A549 (cell line): Measurements from ENCODE around the gene MRPS18B. TPM values are rescaled to one million over a fixed set of nuclear protein-coding genes. Genes with fewer than 3 reads are reported as not detected.

ENCODE experiments used
- ATAC-seq, 2 experiments: fragments of 200-7000 bp in 1 of 2; fragments of >200 bp in 1 of 2; cut with Nextera tagmentation in 1 of 2; cut with Tn5 transposase in 1 of 2; 3 replicates each; pipeline versions ENCODE4 v1.8.0 to v1.9.1; 2018 to 2020; ENCODE audit warnings: mild to moderate bottlenecking in 1 of 2, moderate library complexity in 1 of 2
- CTCF ChIA-PET: fragments of 300-600 bp; sonication (Branson Sonifier 250); formaldehyde crosslinking; extraction: SDS; loops from one replicate; lab custom pipeline; 2021; ENCODE audit warnings: antibody characterized with exemption, inconsistent platforms; lab: Yijun Ruan, JAX
- POLR2A ChIA-PET: fragments of 350-600 bp; formaldehyde crosslinking; extraction: SDS; loops from one replicate; lab custom pipeline; 2021; ENCODE audit warnings: antibody characterized with exemption, inconsistent platforms; lab: Yijun Ruan, JAX
- DNase-seq, 2 experiments: peaks; one replicate each; pipeline versions ENCODE4 v3.0.0 to v3.0.0-alpha.2; 2011 to 2016; ENCODE audit warnings: low read depth in 1 of 2, low spot score in 1 of 2
- FAIRE-seq: peaks from 2 replicates; lab custom pipeline; 2011; peaks lifted over from hg19 to GRCh38; lab: Jason Lieb, UNC
- H3K27ac ChIP-seq, 2 experiments: fragments of >200 bp; sonication (Bioruptor Twin); formaldehyde crosslinking; 3 replicates each; pipeline ENCODE4 v1.5.1; 2016 to 2017
- H3K4me1 ChIP-seq: fragments of >200 bp; sonication (Bioruptor Twin); formaldehyde crosslinking; 3 replicates; pipeline ENCODE4 v1.6.1; 2016
- H3K4me2 ChIP-seq: fragments of >200 bp; sonication (Bioruptor Twin); formaldehyde crosslinking; 3 replicates; pipeline ENCODE4 v1.6.1; 2016
- H3K4me3 ChIP-seq: fragments of >200 bp; sonication (Bioruptor Twin); formaldehyde crosslinking; 3 replicates; pipeline ENCODE4 v1.5.1; 2016
- H3K9me3 ChIP-seq: fragments of >200 bp; sonication (Bioruptor Twin); formaldehyde crosslinking; 3 replicates; pipeline ENCODE4 v1.6.1; 2016
- ATOH8 ChIP-seq: fragments of 250-450 bp; sonication (Bioruptor Pico); IDR thresholded peaks from 2 replicates; pipeline ENCODE4 v1.5.0; 2020; ENCODE audit warnings: low read depth, mild to moderate bottlenecking, moderate library complexity
- BCL3 ChIP-seq: fragments of >200 bp; sonication (Bioruptor Twin); formaldehyde crosslinking; IDR thresholded peaks from 3 replicates; pipeline ENCODE4 v1.6.1; 2016
- CBX2 ChIP-seq: fragments of 200-600 bp; sonication (generic); IDR thresholded peaks from 2 replicates; pipeline ENCODE4 v1.6.1; 2016; ENCODE audit warnings: low read depth, mild to moderate bottlenecking, borderline replicate concordance
- EHMT2 ChIP-seq: fragments of 200-600 bp; sonication (generic); IDR thresholded peaks from 2 replicates; pipeline ENCODE4 v1.6.1; 2016; ENCODE audit warnings: antibody characterized with exemption, low read depth, mild to moderate bottlenecking, moderate library complexity
- FOSB ChIP-seq: fragments of 250-450 bp; sonication (Bioruptor Pico); IDR thresholded peaks from 2 replicates; pipeline ENCODE4 v1.5.0; 2020; ENCODE audit warnings: mild to moderate bottlenecking, moderate library complexity
- GATA3 ChIP-seq: IDR thresholded peaks from 2 replicates; pipeline ENCODE4 v1.6.1; 2012; ENCODE audit warnings: borderline replicate concordance
- HDAC2 ChIP-seq: fragments of 200-600 bp; sonication (generic); IDR thresholded peaks from 2 replicates; pipeline ENCODE4 v1.6.1; 2016
- HMGXB4 ChIP-seq: fragments of 250-450 bp; sonication (Bioruptor Pico); IDR thresholded peaks from 2 replicates; pipeline ENCODE4 v1.5.0; 2021; ENCODE audit warnings: mild to moderate bottlenecking, moderate library complexity, borderline replicate concordance
- JUNB ChIP-seq: fragments of >200 bp; sonication (Bioruptor Twin); formaldehyde crosslinking; IDR thresholded peaks from 2 replicates; pipeline ENCODE4 v1.6.1; 2016
- KDM5A ChIP-seq: fragments of 200-600 bp; sonication (generic); IDR thresholded peaks from 2 replicates; pipeline ENCODE4 v1.6.1; 2016; ENCODE audit warnings: antibody characterized with exemption, mild to moderate bottlenecking
- MAFK ChIP-seq: fragments of 450-650 bp; IDR thresholded peaks from 2 replicates; pipeline ENCODE4 v1.6.1; 2014; ENCODE audit not compliant: partially characterized antibody
- MAX ChIP-seq: IDR thresholded peaks from 2 replicates; pipeline ENCODE4 v1.6.1; 2012
- NFE2L2 ChIP-seq: fragments of 150-350 bp; conservative IDR thresholded peaks from 2 replicates; pipeline ENCODE4 v1.6.1; 2014; ENCODE audit warnings: low read length
- NR3C1 ChIP-seq: fragments of >200 bp; sonication (Bioruptor Twin); formaldehyde crosslinking; IDR thresholded peaks from 3 replicates; pipeline ENCODE4 v1.6.1; 2017
- PBX3 ChIP-seq: IDR thresholded peaks from 2 replicates; pipeline ENCODE4 v1.6.1; 2012
- PHF8 ChIP-seq: fragments of 200-600 bp; sonication (generic); IDR thresholded peaks from 2 replicates; pipeline ENCODE4 v1.6.1; 2016; ENCODE audit warnings: low read depth, mild to moderate bottlenecking, antibody characterized with exemption, moderate library complexity, borderline replicate concordance
- RFX5 ChIP-seq: fragments of 450-650 bp; IDR thresholded peaks from 2 replicates; pipeline ENCODE4 v1.7.1; 2014; ENCODE audit warnings: antibody characterized with exemption, mild to moderate bottlenecking, moderate library complexity
- RNF2 ChIP-seq: fragments of 200-600 bp; sonication (generic); IDR thresholded peaks from 2 replicates; pipeline ENCODE4 v1.6.1; 2016; ENCODE audit warnings: low read depth, mild to moderate bottlenecking, antibody characterized with exemption, moderate library complexity, borderline replicate concordance
- TP53 ChIP-seq: fragments of 250-450 bp; sonication (Bioruptor Pico); IDR thresholded peaks from 2 replicates; pipeline ENCODE4 v1.5.0; 2021; ENCODE audit warnings: mild to moderate bottlenecking, moderate library complexity
- ZSCAN20 ChIP-seq: fragments of 250-450 bp; sonication (Bioruptor Pico); IDR thresholded peaks from 2 replicates; pipeline ENCODE4 v1.8.0; 2022; ENCODE audit warnings: mild to moderate bottlenecking, moderate library complexity
- WGBS: methylation state at CpG from one replicate; pipeline ENCODE4 v1.1.6; 2017; ENCODE audit errors: missing lambda C conversion rate; 5-methylcytosine and 5-hydroxymethylcytosine counted together
- polyA plus RNA-seq, 4 experiments: library from polyadenylated mRNA; depleted of rRNA in 3 of 4; stranded (reverse); fragments of >200 nt; fragmentation: RNase III in 1 of 4; extraction: RNeasy Plus Mini Kit Qiagen cat#74134 plus additional on column Dnase treatment in 1 of 4; gene quantifications; 2 replicates in 3 of 4; 3 replicates in 1 of 4; pipeline ENCODE4 v1.2.3, GENCODE V29; 2011 to 2017

MRPS18B gene
- polyA plus RNA-seq, 2 of the 4 experiments (the other 2 are of a cell fraction): 85.3 to 91.1 TPM

- POLR2A ChIA-PET: interaction anchor here (1.1 to 1.2 kb wide), 2 partner anchors 10 to 19 kb away, joined by 3 to 4 read pairs; partner anchors contain the start of gene ABCF1
Measured at GRCh38 chr6:30590509-30590908, 27.1 kb upstream of the MRPS18B start.

GRCh38 chr6:30591008-30591407 lies 26.6 kb upstream of the MRPS18B start:
- H3K27ac ChIP-seq: peak overlapping the region; percentile 27 to 67; a peak in 3 of 6 replicates
- FAIRE-seq: no peak
- WGBS: 94% methylated on average over 1 of the region's 1 CpG
- H3K4me1 ChIP-seq: peaks cover 9% of the 10 kb centered on the region; the same call in 2 of the 3 replicates
- ATAC-seq: peak; percentile 8 to 40; a peak in 4 of 6 replicates
- ChIA-PET CTCF (interaction anchor here (1.0 to 1.7 kb wide), 6 partner anchors 9 to 59 kb away, joined by 3 to 11 read pairs (median 4); no protein-coding TSS in a partner anchor), POLR2A (interaction anchor here (1.1 to 1.2 kb wide), 2 partner anchors 9 to 20 kb away, joined by 3 to 4 read pairs; partner anchors contain the start of gene ABCF1)
- TF ChIP-seq BCL3 (no peak), MAFK (peak; percentile 52), PHF8 (no peak)
- H3K4me3 ChIP-seq: no peak overlapping the region
- H3K9me3 ChIP-seq: no peaks in the 10 kb centered on the region
- no peak overlapping the region for H3K4me2 ChIP-seq
- DNase-seq: no peak

More at GRCh38 chr6:30590509-30590908, 27.1 kb upstream of the MRPS18B start:
- Histone ChIP-seq H3K4me3 (no peak overlapping the region), H3K4me1 (peaks cover 9% of the 10 kb centered on the region; the same call in 2 of the 3 replicates), H3K4me2 (no peak overlapping the region), H3K9me3 (no peaks in the 10 kb centered on the region), H3K27ac (peak overlapping the region; percentile 27 to 67; a peak in 3 of 6 replicates)
- WGBS: 89% methylated on average over 8 of the region's 8 CpGs
- FAIRE-seq (no peak), DNase-seq (no peak), ATAC-seq (peak in 1 of 2 experiments; percentile 6; a peak in 1 of 6 replicates)
- TF ChIP-seq KDM5A (no peak), RFX5 (no peak), CBX2 (no peak), FOSB (CRISPR knock-in tag) (no peak), ZSCAN20 (CRISPR knock-in tag) (no peak), HMGXB4 (CRISPR knock-in tag) (no peak), NR3C1 (no peak), HDAC2 (no peak), TP53 (no peak), NFE2L2 (no peak), MAX (no peak), RNF2 (no peak), ATOH8 (CRISPR knock-in tag) (no peak), PBX3 (no peak), JUNB (no peak), GATA3 (no peak), EHMT2 (no peak)
- CTCF ChIA-PET: interaction anchor here (0.6 to 1.7 kb wide), 8 partner anchors 10 to 479 kb away, joined by 3 to 11 read pairs (median 3); no protein-coding TSS in a partner anchor
